ENCODE results near the gene BIRC7.
A peak's percentile ranks its signal among the peaks of the same experiment; 100 is the strongest.
"Not testable (repeated sequence)": the region's sequence is repeated elsewhere in the genome, so short reads cannot be mapped to it uniquely, and the experiment has no call there.

Gene BIRC7

DNA sequence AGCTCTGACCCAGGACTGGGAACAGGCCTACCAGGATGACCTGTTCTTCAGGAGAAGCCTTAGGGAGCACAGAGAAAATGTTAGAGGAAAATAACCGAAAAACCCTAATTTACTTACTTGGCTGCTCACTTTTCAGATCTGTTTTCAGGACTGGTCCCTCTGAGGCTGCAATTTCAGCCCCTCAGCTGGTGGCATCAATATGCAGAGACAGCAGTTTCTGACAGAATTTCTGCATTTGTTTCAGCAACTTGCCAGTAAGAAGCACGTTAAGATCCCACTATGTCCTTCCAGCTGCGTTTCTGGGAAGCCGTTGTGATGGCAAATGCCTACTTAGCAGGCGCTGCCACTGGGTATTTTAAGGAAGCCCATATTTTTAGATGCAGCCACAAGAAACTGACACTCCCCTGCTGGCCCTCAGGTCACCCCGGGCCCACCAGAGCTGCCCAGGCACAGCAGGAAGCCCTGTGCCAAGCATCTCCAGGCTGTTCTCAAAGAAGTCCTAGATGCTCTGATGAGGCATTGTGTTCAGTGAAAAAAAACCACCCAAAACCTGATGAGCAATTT is 27.3 kb upstream of the BIRC7 start:
- DNase-seq, result no peak

DNA sequence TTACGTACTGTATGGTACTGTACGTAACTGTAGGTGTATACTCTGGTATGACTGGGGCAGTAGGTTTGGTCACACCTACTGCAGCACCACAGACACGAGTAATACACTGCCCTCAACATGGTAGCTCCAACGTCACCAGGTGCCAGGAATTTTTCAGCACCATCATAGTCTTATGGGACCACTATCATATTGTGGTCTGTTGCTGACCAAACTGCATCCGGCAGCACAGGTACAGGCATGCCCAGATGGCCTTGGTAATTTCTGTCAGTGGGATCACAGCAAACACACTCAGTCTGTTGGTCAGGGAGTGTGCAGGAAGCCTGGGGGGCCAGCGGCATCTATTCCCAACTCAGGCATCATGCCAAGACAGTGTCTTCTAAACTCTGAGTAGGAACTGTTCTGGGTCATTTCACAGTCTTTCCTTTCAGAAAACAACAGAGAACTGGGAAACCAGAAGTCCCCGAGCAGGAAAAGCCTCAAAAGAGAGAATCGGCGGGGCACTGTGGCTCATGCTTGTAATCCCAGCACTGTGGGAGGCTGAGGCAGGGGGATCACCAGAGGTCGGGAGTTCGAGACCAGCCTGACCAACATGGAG is 25.6 kb upstream of the BIRC7 start:
- no peak for DNase-seq

DNA sequence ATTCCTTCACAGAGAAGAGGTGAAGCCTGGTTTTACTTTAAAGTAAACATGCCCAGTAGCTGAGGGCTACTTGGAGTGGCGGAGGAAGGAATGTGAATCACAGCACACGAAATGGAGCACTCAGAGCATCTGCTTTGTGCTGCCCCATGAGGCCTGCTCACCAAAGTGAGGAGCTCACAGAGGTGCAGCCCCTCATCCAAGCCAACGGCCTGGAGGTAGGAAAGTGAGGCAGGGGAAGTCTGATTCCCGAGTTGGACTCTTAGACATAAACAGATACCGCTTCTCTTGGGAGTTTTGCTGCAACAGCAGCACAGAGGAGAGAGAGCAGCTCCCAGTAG is 23.3 kb upstream of the BIRC7 start:
- no peak for DNase-seq

DNA sequence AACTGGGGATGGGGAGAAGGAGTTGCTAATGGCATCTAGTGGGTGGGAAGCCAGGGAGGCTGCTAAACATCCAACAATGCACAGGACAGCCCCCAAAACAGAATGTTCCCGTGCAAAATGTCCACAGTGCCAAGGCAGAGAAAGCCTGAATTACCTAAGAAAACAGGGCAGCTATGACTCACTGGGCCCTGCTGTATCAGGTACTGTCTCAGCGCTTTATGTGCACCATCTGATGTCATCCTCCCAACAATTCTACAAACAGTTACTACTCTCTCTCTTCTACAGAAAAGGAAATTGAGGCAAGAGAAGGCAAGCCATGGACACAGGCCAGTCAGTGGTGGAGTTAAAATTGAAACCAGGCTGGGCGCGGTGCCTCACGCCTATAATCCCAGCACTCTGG is 22.9 kb upstream of the BIRC7 start:
- DNase-seq, result no peak

DNA sequence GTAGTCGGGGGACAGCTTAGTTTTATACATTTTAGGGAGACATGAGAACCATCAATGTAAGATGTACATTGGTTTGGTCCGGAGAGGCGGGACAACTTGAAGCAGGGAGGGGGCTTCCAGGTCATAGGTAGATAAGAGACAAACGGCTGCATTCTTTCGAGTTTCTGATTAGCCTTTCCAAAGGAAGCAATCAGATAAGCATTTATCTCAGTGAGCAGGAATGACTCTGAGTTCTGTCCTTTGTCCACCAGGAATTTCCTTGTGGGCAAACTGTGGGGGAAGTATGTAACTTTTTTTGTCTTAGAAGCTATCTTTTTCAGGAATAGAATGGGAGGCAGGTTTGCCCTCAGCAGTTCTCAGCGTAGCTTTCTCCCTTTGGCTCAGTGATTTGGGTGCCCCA is 21.2 kb upstream of the BIRC7 start:
- no peak for DNase-seq

DNA sequence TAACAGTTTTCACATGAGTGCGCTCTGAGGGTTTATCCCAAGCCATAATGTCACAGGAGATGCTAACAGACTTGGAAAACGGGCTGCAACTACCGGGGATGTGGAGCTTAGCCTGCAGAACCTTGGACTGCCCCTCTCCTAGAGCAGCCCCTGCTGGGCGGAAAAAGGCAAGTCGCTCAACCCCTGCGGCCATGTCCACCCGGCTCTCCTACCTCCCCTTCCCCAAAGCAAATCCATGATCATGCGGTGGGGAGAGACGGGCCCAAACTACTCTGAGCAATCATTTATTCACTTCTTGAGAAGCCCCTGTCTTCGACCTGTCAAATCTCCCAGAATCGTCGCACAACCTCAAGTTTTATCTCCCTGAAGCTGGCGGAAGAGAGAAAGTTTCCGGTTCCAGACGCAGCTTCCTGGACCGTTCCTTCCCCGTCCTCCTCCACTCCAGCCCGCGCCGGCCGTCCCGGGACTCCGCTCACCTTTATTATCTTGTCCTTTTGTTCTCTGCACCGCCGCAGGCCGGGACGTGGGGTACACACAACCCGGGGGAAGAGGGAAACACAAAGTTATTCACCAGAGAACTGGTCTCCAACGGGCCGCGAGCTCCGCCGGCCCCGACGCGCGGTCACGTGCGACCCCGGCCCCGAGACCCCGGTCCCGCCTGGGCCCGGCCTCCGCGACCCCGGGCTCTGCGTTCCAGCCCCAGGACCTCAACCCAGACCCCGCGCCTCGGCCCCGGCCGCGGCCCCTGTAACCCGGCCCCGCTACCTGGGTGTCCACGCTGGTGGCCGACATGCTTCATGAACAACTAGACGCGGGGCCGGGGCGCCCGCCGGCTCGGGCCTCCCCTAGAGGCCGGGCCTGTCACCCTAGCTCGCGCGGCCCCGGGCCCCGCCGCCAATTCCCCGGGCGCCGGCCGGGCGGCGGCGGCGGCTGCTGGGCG is 20.3 kb upstream of the BIRC7 start:
- DNase-seq, result no peak

DNA sequence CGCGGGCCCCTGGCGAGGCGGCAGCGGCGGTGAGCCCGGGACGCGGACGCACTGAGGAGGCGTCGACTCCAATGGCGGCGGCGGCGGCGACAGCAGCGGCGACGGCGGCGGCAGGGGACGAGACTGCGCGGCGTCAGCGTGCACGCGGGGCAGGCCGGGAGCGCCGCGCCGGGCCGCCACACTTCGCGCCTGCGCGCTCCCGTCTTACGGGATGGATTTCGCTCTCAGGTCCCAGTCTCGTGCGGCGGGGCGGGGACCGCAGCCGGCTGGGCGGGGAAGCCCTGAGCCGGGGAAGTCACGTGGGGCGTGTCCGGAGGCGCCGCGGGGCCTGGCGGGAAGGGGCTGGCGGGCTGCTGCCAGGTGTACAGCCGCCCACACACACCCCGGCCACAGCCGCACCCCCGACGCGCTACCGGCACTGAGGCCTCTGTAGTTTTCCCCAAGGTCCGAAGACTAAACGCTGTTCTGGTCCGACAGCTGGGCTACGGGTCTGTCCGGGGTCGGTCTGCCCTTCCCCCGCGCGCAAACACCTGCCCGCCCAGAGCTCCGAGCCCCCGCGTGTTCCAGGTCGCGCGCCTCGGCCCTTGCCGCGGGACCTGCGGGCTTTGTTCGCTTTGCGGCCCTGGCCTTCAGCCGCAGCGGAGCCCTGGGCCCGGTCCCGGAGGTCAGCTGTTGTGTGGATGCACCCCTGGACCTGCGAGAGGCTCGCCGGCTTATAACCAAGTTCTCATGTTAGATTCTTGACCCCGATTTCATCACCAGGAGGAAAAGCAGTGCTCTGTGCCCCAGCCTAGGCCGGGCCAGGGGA is 19.5 kb upstream of the BIRC7 start, which contains the start of gene YTHDF1:
YTHDF1 (minus strand) TSS at position 91 of the 808 bp plus-strand sequence. CDS start 239 bp downstream, outside the sequence.
- DNase-seq, result peak; percentile 95

DNA sequence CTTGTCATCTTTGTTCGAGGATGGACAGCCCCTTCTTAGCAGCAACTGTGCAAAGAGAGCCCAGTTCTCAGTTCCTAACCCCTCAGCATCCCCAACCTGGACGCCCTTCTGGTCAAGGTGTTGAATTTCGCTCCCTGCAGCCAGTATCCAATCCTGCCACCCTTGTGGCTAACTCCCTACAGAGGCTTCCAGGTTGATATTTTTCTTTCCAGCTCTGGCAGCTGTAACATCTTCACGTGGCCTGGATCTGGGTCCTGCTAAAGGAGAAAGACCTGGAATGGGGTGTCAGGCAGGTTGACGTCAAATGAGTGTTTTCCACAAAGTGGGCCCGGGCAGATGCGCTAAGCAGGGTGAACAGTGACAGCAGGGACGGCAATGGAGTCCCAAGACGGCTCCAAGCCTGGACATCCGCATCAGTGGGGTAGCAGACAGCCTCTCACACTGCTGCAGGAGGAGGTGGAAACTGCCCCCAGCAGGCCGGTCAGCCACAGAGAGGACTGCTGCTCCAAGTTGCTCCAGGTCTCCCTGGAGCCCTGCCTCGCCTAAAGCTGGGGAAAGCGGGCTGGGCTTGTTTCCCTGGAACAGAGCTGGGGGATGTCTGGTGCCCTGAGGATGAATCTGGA is 18.7 kb upstream of the BIRC7 start:
- DNase-seq, result no peak

DNA sequence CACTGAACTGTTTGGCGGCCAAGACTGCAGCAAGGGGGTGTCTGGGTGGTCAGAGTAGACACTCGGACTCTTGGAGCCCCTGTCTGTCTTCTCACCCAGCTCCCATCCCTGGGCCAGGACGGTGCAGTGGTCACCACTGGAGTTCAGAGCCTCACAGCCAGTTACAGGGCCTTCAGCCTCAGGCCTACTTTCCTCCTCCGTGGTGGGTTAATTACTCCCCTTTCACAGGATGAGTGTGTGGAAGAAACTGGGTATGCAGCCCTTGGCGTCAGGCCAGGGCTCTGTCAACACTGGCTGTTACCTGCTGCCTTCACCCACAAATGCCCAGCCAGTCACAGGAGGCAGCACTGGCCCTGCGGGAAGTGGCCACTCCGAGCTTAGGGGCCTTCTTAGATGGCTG is 18.0 kb upstream of the BIRC7 start:
- DNase-seq, result no peak

DNA sequence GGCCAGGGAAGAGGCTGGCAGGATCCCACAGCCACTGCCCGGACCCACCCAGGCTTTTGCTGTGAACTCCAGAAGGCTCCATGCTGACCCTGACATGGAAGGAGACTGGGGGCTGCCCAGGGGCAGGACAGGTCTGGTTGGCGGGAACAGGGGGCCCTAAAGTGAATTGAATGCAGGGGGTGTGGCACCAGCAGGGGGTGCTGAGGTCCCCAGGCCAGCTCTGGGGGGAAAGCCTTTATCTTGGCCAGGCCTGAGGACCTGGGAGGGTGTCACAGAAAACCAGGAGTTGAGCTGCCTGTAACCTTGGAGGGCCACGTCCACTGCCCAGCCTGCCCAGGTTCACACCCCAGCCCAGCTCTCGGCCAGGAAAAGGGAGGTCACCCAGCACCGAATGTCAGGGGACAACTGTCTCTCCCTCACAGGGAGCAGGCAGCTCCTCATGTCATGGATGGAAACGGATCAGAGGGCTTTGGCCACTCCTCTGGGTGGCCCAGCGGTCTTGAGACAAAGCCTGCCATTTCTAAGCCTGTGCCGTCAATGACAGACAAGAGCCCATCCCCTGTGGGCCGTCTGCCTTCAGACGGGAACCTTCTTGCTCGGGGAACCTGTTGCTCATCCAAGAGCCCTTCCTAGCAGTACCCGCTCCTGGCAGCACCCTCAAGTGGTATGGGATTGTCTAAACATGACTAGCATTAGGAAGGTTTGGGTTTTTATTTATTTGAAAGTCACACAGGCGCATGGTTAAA is 16.8 kb upstream of the BIRC7 start:
- no peak for DNase-seq

DNA sequence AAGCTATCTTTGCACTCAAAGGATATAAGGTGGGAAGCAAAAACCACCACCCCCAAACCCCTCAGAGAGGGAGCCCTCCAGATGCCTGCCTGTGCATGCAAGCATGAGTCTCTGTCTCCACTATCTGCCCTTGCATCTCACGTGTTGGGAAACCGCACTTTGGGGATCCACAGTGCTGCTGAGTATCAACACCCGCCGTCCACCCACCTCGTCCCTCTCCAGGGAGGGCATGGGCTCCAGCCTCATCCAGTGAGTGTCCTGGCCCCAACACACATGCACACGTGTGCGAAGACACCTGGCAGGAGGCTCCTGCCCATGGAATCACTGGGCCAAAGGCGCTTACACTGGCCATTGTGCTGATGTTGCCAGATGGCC is 16.3 kb upstream of the BIRC7 start:
- DNase-seq, result no peak

DNA sequence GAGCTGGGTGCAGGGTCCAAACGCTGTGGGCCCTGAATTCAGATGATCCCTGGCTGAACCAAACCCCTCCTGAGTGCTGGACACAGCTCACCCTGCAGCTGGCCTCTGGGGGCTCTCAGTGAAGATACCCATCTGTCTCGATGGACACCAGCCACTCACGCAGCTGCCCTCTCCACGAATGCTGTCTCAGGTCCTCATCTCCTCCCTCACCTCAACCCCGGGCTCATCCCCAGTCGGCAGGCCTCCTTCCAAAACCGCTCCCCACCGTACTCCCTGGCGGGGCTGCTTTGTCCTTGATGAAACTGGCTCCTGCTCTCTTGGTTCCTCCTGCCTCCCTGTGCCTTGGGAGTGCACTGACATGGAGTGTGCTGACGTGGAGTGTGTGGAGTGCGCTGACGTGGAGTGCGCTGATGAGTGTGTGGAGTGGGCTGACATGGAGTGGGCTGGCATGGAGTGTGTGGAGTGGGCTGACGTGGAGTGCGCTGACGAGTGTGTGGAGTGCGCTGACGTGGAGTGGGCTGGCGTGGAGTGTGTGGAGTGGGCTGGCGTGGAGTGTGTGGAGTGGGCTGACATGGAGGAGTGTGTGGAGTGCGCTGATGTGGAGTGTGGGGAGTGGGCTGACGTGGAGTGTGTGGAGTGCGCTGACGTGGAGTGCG is 15.7 kb upstream of the BIRC7 start:
- DNase-seq, result no peak

DNA sequence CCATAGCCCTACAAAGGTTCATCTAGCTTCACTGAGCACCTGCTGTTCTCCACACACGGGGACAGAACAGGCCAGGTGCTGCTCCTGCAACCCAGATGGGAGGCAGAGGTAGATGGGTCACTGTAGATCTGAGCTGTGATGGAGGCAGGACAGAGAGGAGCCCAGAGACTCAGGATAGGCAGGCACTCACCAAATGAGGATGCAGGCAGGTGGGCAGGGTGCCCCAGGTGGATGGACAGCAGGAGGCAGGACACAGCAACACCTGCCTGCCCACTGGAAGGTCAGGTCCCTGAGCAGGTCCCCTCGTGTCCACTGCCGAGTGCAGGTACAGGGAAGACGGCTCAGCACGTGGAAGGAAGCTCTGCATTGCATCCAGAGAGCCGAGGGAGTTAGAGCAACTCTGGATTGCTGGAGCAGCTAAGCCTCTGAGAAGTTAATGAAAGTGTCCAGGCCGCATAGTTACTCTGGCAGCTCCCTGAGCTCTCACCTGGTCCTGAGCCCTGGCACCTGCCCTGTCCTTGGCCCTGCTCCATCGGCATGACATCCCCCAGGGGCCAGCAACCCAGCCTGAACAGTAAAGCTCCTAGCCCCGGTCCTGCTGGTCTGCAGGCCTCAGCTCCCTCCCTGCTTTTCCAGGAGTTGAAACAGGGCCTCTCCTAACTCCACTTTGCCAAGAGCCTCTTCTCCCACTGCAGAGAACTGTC is 14.9 kb upstream of the BIRC7 start:
- no peak for DNase-seq

DNA sequence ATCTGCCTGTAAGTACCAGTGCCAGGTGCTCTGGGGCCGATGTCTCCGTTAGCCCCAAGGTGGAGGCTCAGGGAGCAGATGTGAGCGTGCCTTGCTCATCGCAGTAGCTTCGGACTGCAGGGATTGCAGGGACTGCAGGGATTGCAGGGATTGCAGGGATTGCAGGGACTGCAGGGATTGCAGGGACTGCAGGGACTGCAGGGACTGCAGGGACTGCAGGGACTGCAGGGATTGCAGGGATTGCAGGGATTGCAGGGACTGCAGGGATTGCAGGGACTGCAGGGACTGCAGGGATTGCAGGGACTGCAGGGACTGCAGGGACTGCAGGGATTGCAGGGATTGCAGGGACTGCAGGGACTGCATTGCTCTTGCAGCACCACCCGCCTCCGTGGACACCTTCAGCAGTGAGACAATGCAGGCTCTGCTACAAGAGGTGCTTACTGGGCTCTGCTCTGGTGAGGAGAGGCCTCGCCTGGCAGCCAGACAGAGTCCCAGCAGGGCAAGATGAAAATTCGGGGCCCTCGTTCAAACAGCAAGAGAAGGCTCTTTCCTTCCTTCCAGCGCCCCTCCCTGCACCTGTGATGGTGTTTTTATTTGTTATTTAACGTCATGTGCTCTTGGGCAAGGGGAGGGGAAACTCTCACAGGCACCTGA is 14.2 kb upstream of the BIRC7 start:
- DNase-seq, result not testable (repeated sequence)

DNA sequence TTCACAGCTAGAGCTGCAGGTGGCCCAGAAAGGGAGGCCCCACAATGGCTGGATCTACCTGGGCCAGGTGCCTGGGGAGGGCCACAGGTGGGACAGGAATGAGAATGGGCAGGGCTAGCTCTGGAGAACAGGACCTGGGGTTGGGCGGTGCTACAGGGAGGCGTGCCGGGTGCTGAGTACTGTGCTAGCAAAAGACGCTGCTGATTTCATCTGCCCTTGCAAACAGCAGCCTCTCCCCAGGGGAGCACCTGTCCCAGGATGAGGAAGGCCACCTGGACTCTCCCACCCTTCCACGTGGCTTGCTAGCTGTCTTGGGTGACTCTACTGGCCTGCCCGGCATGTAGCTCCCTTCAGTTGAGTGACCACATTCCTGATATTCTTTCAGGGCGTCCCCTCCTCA is 13.2 kb upstream of the BIRC7 start:
- DNase-seq, result no peak

DNA sequence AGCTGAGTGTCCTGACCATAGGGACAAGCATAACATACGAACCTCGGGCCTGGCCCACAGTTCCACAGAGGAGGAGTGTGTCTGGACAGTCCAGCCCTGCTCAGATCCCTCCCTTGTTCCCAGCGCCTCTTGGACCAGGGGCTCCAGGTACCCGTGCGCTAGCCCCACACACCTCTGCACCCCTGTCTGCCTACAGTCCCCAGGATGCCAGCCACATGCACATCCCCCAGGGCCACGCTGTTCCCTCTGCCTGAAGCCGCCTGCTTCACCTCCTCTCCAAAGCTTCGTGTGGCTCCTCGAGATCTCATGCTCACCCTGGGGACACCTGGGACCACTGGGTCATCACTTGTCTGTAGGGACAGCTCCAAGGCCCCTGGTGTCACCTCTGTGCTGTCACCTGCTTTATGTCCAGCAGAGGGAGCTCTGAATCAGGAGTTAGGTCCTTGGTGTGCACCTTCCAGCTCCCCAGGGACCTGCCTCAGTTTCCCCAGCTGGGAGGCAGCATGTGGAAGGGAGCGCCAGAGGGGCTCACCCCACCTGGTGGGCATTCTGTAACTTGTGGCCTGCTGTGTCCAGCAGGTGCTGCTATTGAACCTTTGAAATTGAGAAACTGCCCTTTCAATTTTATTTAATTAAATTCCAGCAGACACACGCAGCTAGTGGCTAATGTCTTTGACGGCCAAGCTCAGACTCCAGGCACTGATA is 12.4 kb upstream of the BIRC7 start:
- peak; percentile 42 for DNase-seq

DNA sequence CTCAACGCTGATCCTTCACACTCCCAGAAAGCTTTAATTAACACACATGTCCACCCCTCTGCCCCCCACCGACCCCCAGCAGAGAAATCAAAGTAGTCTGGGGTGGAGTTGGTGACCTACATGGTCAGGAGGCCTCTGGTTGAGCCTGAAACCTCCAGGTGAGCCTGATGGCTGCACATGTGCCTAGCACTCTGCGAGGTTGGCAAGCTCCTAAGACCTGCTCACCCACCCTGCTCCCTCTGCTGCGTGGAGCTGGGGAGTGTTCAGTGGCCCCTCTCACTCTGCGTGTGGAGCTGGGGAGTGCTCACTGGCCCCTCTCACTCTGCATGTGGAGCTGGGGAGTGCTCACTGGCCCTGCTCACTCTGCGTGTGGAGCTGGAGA is 11.9 kb upstream of the BIRC7 start:
- DNase-seq, result no peak

DNA sequence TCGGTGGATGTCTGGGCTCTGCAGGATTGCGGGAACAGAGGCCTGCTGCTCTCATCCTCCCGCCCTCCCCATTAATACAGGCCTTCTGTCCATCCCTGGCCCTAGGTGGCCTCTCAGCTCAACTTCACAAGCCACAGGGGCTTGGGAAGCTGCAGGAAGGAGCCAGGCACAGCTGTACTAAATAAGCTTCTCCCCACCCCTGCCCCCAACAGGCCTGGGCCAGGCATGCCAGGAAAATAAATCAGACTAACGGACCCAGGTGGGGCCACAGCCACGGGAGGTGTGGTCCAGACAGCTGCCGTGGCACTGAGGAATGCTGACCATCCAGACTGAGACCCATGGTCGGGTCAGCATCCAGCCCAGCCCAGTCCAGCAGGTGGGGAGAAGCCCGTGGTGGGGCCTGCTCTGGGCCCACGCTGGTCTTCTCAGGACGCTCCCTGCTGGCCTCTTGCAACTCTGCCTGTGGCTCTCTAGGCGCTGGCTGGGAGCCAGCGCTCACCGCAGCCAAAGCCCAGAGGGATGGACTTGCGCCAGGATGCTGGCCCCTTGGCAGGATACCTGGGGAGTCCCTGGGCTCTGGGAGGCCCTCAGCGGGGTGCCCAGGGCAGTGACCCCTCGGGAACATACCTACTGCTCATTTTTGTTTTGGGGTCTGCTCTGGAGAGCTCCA is 11.2 kb upstream of the BIRC7 start:
- DNase-seq, result no peak

DNA sequence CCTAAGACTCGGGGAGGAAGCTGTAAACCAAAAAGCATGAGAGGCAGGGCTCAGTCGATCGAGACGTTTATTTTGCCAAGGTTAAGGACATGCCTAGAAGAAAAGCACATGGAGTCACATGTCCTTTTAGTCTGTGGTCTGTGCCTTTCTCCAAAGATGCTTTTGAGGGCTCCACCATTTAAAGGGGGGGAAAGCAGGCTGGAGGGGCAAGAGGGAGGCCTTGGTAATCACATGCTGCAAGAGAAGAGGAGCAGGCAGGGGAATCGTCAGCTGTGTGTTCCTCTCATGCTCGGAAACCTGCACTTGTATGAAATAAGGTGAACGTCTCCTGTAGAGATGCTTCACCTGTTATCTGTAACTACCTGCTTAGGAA is 10.6 kb upstream of the BIRC7 start:
- no peak for DNase-seq
